H1 (cell line): Measurements from ENCODE around the gene TRIB2. TPM values are rescaled to one million over a fixed set of nuclear protein-coding genes. Genes with fewer than 3 reads are reported as not detected.

Experiments
- CTCF ChIA-PET: fragments of 300-600 bp; sonication (Branson Sonifier 250); formaldehyde crosslinking; loops from one replicate; lab custom pipeline; 2021; ENCODE audit not compliant: partially characterized antibody; lab: Charles Lee
- POLR2A ChIA-PET: fragments of 300-600 bp; sonication (Branson Sonifier 250); formaldehyde crosslinking; loops from one replicate; lab custom pipeline; 2021; ENCODE audit warnings: inconsistent platforms; ENCODE audit not compliant: partially characterized antibody; lab: Charles Lee
- DNase-seq, 2 experiments: peaks; one replicate each; pipeline versions ENCODE4 v3.0.0 to v3.0.0-alpha.2; 2010 to 2022; ENCODE audit warnings: low spot score in 2 of 2, low read depth in 1 of 2, mixed read lengths in 1 of 2
- FAIRE-seq: peaks from 2 replicates; lab custom pipeline; 2011; peaks lifted over from hg19 to GRCh38; lab: Jason Lieb, UNC
- H2AFZ ChIP-seq: 2 replicates; pipeline ENCODE4 v1.8.1; 2012; ENCODE audit warnings: low read length, inconsistent platforms
- H2AK5ac ChIP-seq: 2 replicates; pipeline ENCODE4 v1.6.1; 2013; ENCODE audit warnings: low read depth, low read length
- H2BK120ac ChIP-seq: replicated peaks from 2 replicates; pipeline ENCODE3; 2013; ENCODE audit warnings: low read depth, low read length, inconsistent platforms
- H2BK12ac ChIP-seq: 2 replicates; pipeline ENCODE4 v1.6.1; 2013; ENCODE audit warnings: low read depth, low read length
- H2BK15ac ChIP-seq: 2 replicates; pipeline ENCODE4 v1.6.1; 2013; ENCODE audit warnings: low read length
- H2BK20ac ChIP-seq: 2 replicates; pipeline ENCODE4 v1.6.1; 2013; ENCODE audit warnings: low read length
- H2BK5ac ChIP-seq: 2 replicates; pipeline ENCODE4 v1.6.1; 2013; ENCODE audit warnings: low read depth, low read length
- H3K14ac ChIP-seq: 2 replicates; pipeline ENCODE4 v1.6.1; 2013; ENCODE audit warnings: inconsistent platforms; ENCODE audit not compliant: insufficient read length
- H3K18ac ChIP-seq: 2 replicates; pipeline ENCODE4 v1.6.1; 2013; ENCODE audit warnings: low read length; ENCODE audit errors: extremely low read depth
- H3K23ac ChIP-seq: 2 replicates; pipeline ENCODE4 v1.6.1; 2013; ENCODE audit warnings: inconsistent platforms; ENCODE audit not compliant: insufficient read length
- H3K23me2 ChIP-seq: 2 replicates; pipeline ENCODE4 v1.6.1; 2013; ENCODE audit warnings: low read depth, low read length
- H3K27ac ChIP-seq: 2 replicates; pipeline ENCODE4 v1.6.1; 2011; ENCODE audit warnings: low read depth, low read length, inconsistent platforms
- H3K27me3 ChIP-seq, 4 experiments: replicated peaks in 1 of 4; 1 replicate in 1 of 4; 2 replicates in 3 of 4; pipeline versions ENCODE4 v1.6.1 to v1.8.1; 2011 to 2013; ENCODE audit warnings: low read length in 3 of 4, mild to moderate bottlenecking in 3 of 4, inconsistent platforms in 2 of 4, mixed read lengths in 2 of 4, moderate library complexity in 1 of 4; ENCODE audit not compliant: control insufficient read depth in 3 of 4, insufficient read depth in 3 of 4; ENCODE audit errors: extremely low read depth in 1 of 4
- H3K36me3 ChIP-seq, 4 experiments: 2 replicates each; pipeline versions ENCODE4 v1.6.1 to v1.8.1; 2011 to 2013; ENCODE audit warnings: mild to moderate bottlenecking in 4 of 4, low read length in 3 of 4, moderate library complexity in 2 of 4, control low read depth in 1 of 4, inconsistent platforms in 1 of 4; ENCODE audit not compliant: insufficient read depth in 4 of 4, control insufficient read depth in 2 of 4
- H3K4ac ChIP-seq: replicated peaks from 2 replicates; pipeline ENCODE3; 2013; ENCODE audit warnings: low read length, low read depth, mixed read lengths, inconsistent platforms; ENCODE audit not compliant: insufficient read length
- H3K4me1 ChIP-seq, 4 experiments: replicated peaks in 1 of 4; 1 replicate in 1 of 4; 2 replicates in 3 of 4; pipeline versions ENCODE4 v1.6.1 to v1.8.1; 2011 to 2013; ENCODE audit warnings: low read length in 3 of 4, inconsistent platforms in 2 of 4, mixed read lengths in 1 of 4; ENCODE audit not compliant: insufficient read depth in 4 of 4, control insufficient read depth in 3 of 4
- H3K4me2 ChIP-seq, 2 experiments: 2 replicates each; pipeline versions ENCODE4 v1.6.1 to v1.8.1; 2011 to 2013; ENCODE audit warnings: low read depth in 2 of 2, low read length in 2 of 2, control low read depth in 1 of 2, inconsistent platforms in 1 of 2, mild to moderate bottlenecking in 1 of 2; ENCODE audit not compliant: insufficient read depth in 1 of 2
- H3K4me3 ChIP-seq, 4 experiments: fragments of 200-600, 300-600 bp in 1 of 4; sonication (generic), shearing (Covaris generic), sonication (Bioruptor Twin) in 1 of 4; 2 replicates each; pipeline versions ENCODE4 v1.5.1 to v1.8.1; 2011 to 2016; ENCODE audit warnings: low read length in 4 of 4, low read depth in 3 of 4, control low read depth in 2 of 4, inconsistent platforms in 2 of 4, mild to moderate bottlenecking in 2 of 4, mixed read lengths in 1 of 4, moderate library complexity in 1 of 4; ENCODE audit not compliant: insufficient read depth in 2 of 4; ENCODE audit errors: extremely low read depth in 1 of 4
- H3K56ac ChIP-seq: replicated peaks from 2 replicates; pipeline ENCODE3; 2013; ENCODE audit warnings: low read depth, mild to moderate bottlenecking, mixed read lengths, low read length, inconsistent platforms; ENCODE audit not compliant: insufficient read length
- H3K79me1 ChIP-seq: 2 replicates; pipeline ENCODE4 v1.6.1; 2013; ENCODE audit warnings: low read depth, low read length, control low read depth
- H3K79me2 ChIP-seq, 2 experiments: 2 replicates each; pipeline versions ENCODE4 v1.6.1 to v1.8.1; 2012 to 2013; ENCODE audit warnings: low read length in 2 of 2, mild to moderate bottlenecking in 2 of 2, inconsistent platforms in 1 of 2; ENCODE audit not compliant: insufficient read depth in 2 of 2, control insufficient read depth in 1 of 2
- H3K9ac ChIP-seq, 4 experiments: replicated peaks in 1 of 4; 1 replicate in 1 of 4; 2 replicates in 3 of 4; pipeline versions ENCODE4 v1.6.1 to v1.8.1; 2011 to 2013; ENCODE audit warnings: low read depth in 3 of 4, low read length in 3 of 4, control low read depth in 2 of 4, mild to moderate bottlenecking in 2 of 4, moderate library complexity in 2 of 4, inconsistent platforms in 1 of 4; ENCODE audit errors: extremely low read depth in 1 of 4
- H3K9me3 ChIP-seq, 2 experiments: 2 replicates each; pipeline versions ENCODE4 v1.6.1 to v1.8.1; 2012 to 2013; ENCODE audit warnings: mild to moderate bottlenecking in 2 of 2, moderate library complexity in 2 of 2, control low read depth in 1 of 2, inconsistent platforms in 1 of 2, low read depth in 1 of 2, low read length in 1 of 2, mixed read lengths in 1 of 2; ENCODE audit not compliant: insufficient read depth in 2 of 2
- H4K20me1 ChIP-seq, 2 experiments: replicated peaks in 1 of 2; 2 replicates each; pipeline versions ENCODE3 to v1.8.1; 2011 to 2013; ENCODE audit warnings: inconsistent platforms in 2 of 2, low read length in 2 of 2, mild to moderate bottlenecking in 1 of 2; ENCODE audit not compliant: insufficient read depth in 2 of 2, control insufficient read depth in 1 of 2
- H4K5ac ChIP-seq: 2 replicates; pipeline ENCODE4 v1.6.1; 2013; ENCODE audit warnings: low read length, low read depth, mixed read lengths, inconsistent platforms; ENCODE audit not compliant: insufficient read length
- H4K8ac ChIP-seq: 2 replicates; pipeline ENCODE4 v1.8.0; 2013; ENCODE audit warnings: mild to moderate bottlenecking, moderate library complexity, low read length, inconsistent platforms; ENCODE audit not compliant: insufficient read depth; ENCODE audit errors: extremely low read depth
- H4K91ac ChIP-seq: replicated peaks from 2 replicates; pipeline ENCODE3; 2013; ENCODE audit warnings: low read length, mixed read lengths, inconsistent platforms; ENCODE audit not compliant: insufficient read length
- NRF1 ChIP-seq: IDR thresholded peaks from 2 replicates; pipeline ENCODE4 v1.6.1; 2011; ENCODE audit warnings: mild to moderate bottlenecking, low read depth, low read length, improper control_type of control experiment
- SIRT6 ChIP-seq: IDR thresholded peaks from one replicate; pipeline ENCODE4 v1.7.1; 2012; ENCODE audit warnings: low read length, inconsistent platforms
- WGBS, 2 experiments: shearing (Covaris generic) in 1 of 2; methylation state at CpG; one replicate each; pipeline versions ENCODE4 v1.1.6 to v1.1.7; 2013 to 2015; ENCODE audit warnings: low lambda C conversion rate in 2 of 2, mixed read lengths in 2 of 2, inconsistent platforms in 1 of 2, low coverage in 1 of 2, missing lambda C conversion rate in 1 of 2; ENCODE audit not compliant: insufficient replicate concordance in 2 of 2, insufficient coverage in 1 of 2, insufficient read length in 1 of 2; ENCODE audit errors: extremely low coverage in 1 of 2, missing lambda C conversion rate in 1 of 2; 5-methylcytosine and 5-hydroxymethylcytosine counted together
- polyA plus RNA-seq, 7 experiments: library from polyadenylated mRNA; depleted of rRNA in 3 of 7; stranded (reverse) in 5 of 7; unstranded in 2 of 7; fragments of >200 nt in 5 of 7; fragments of 200-250 nt in 2 of 7; gene quantifications; 1 replicate in 5 of 7; 2 replicates in 1 of 7; 4 replicates in 1 of 7; pipeline versions ENCODE4 v1.2.1 to v1.2.3, GENCODE V29; 2011 to 2013; ENCODE audit warnings: missing spikeins in 2 of 7, mixed read lengths in 2 of 7
- total RNA-seq: library from RNA; stranded (reverse); fragmentation: NEBNext Ultra II Directional; extraction: Animal tissue kit (Norgen Biotek cat#: 25700); gene quantifications from 2 replicates; pipeline ENCODE4 v1.2.1, GENCODE V29; 2021

The TRIB2 gene
- total and polyA plus RNA-seq, 2 of the 8 experiments (the other 6 are each of a cell fraction or from before 2014, with no cell fraction given) = 40.8 to 57.0 TPM

DNA sequence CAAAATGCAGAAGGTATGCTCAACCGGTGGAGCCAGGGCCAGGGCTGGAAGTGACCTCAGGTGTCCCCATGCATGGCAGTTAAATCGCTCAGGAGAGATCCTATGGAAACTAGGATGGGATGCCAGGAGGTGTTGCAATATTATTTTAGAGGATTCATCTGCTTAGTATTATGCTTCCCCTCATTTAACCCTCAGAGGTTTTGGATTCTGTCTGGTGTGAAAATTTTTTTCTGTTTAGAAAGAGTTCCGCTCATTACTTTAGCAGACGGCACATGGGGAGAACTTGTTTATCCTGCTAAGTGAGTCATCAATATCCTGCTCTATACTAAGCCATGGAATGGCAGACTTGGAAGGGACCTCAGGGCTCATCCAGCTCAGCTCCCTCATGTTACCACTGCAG is 42.5 kb downstream of the TRIB2 start:
- Histone ChIP-seq H3K4ac (no peak overlapping the region), H2BK12ac (no peak overlapping the region), H3K79me2 (no peaks in the 10 kb centered on the region), H3K36me3 (no peaks in the 10 kb centered on the region), H3K4me1 (peaks cover 0 to 8% (median 3%) of the 10 kb centered on the region in 4 experiments; a peak in 3 of 7 replicates), H3K56ac (no peak overlapping the region), H3K18ac (no peak overlapping the region), H2AFZ (no peak overlapping the region), H4K91ac (no peak overlapping the region), H3K4me2 (no peak overlapping the region), H3K27me3 (no peaks in the 10 kb centered on the region; a peak in 1 of 7 replicates), H3K27ac (no peak overlapping the region), H2BK20ac (no peak overlapping the region), H2BK120ac (no peak overlapping the region), H4K5ac (no peak overlapping the region), H2AK5ac (no peak overlapping the region), H4K8ac (no peak overlapping the region), H3K23ac (no peak overlapping the region), H3K23me2 (no peaks in the 10 kb centered on the region), H3K14ac (no peak overlapping the region), H4K20me1 (no peaks in the 10 kb centered on the region), H3K9ac (no peak overlapping the region), H3K79me1 (no peaks in the 10 kb centered on the region), H2BK5ac (no peak overlapping the region), H2BK15ac (no peak overlapping the region), H3K9me3 (no peaks in the 10 kb centered on the region), H3K4me3 (no peak overlapping the region)
- no peak for FAIRE-seq
- WGBS, 2 experiments = 96% methylated on average over 4 of the region's 4 CpGs; no CpG with 5 or more reads in 1 of the 2 experiments
- CTCF ChIA-PET = interaction anchor here (0.7 to 1.5 kb wide), 3 partner anchors 11 to 26 kb away, joined by 3 to 4 read pairs (median 3); no protein-coding TSS in a partner anchor
- TF ChIP-seq SIRT6 (no peak), NRF1 (no peak)
- POLR2A ChIA-PET = no interaction called here
- no peak for DNase-seq
